SJSA1 (cell line): ENCODE measurements around the gene DARS1. TPM values are rescaled to one million over a fixed set of nuclear protein-coding genes. Genes with fewer than 3 reads are reported as not detected.

ENCODE experiments used
- DNase-seq, 2 experiments: peaks; one replicate each; pipeline ENCODE4 v3.0.0-alpha.2; 2015 to 2020; ENCODE audit warnings: low spot score in 2 of 2, low read depth in 1 of 2
- H3K27ac ChIP-seq: fragments of 250-450 bp; sonication (Bioruptor Pico); 2 replicates; pipeline ENCODE4 v1.5.1; 2020; ENCODE audit warnings: mild to moderate bottlenecking, moderate library complexity
- H3K27me3 ChIP-seq: fragments of 250-450 bp; sonication (Bioruptor Pico); replicated peaks from 2 replicates; pipeline ENCODE4 v1.5.1; 2020; ENCODE audit warnings: mild to moderate bottlenecking, moderate library complexity
- H3K36me3 ChIP-seq: fragments of 250-450 bp; sonication (Bioruptor Pico); 2 replicates; pipeline ENCODE4 v1.5.1; 2020; ENCODE audit warnings: mild to moderate bottlenecking
- H3K4me1 ChIP-seq: fragments of 250-450 bp; sonication (Bioruptor Pico); replicated peaks from 2 replicates; pipeline ENCODE4 v1.6.1; 2021; ENCODE audit warnings: mild to moderate bottlenecking
- H3K4me3 ChIP-seq: fragments of 250-450 bp; sonication (Bioruptor Pico); 2 replicates; pipeline ENCODE4 v1.5.1; 2020; ENCODE audit warnings: mild to moderate bottlenecking
- H3K9me3 ChIP-seq: fragments of 250-450 bp; sonication (Bioruptor Pico); replicated peaks from 2 replicates; pipeline ENCODE4 v1.5.1; 2020; ENCODE audit warnings: mild to moderate bottlenecking
- total RNA-seq: library from RNA; depleted of rRNA; stranded (reverse); fragments of >200 nt; shearing (Covaris generic); gene quantifications from 2 replicates; pipeline ENCODE4 v1.2.3, GENCODE V29; 2014

The DARS1 gene
- total RNA-seq, 1 experiment from 2014 or later: 66.3 TPM

DNA sequence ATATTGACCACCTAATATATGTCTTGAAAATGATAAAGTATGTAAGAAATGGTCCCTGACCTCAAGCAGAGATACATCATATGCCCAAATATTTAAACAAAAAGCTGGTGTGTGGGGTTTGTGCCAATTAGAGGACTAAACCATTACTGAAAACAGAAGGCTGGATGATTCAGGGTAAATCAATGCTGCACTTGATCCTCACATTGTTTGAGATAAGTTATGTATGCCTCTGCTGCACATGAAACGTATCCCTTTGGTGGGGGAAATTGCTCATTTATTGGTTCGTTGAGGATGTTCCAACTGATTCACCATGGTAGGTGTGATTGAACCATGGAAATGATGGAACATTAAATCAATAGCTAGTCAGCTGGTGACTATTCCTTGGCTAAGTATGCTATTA is 24.7 kb upstream of the DARS1 start:
- no peaks in the 10 kb centered on the region for H3K27me3 ChIP-seq
- H3K4me1 ChIP-seq: peaks cover 11% of the 10 kb centered on the region
- DNase-seq: no peak
- no peak overlapping the region for H3K4me3 ChIP-seq
- no peaks in the 10 kb centered on the region for H3K9me3 ChIP-seq
- no peaks in the 10 kb centered on the region for H3K36me3 ChIP-seq
- H3K27ac ChIP-seq: no peak overlapping the region

DNA sequence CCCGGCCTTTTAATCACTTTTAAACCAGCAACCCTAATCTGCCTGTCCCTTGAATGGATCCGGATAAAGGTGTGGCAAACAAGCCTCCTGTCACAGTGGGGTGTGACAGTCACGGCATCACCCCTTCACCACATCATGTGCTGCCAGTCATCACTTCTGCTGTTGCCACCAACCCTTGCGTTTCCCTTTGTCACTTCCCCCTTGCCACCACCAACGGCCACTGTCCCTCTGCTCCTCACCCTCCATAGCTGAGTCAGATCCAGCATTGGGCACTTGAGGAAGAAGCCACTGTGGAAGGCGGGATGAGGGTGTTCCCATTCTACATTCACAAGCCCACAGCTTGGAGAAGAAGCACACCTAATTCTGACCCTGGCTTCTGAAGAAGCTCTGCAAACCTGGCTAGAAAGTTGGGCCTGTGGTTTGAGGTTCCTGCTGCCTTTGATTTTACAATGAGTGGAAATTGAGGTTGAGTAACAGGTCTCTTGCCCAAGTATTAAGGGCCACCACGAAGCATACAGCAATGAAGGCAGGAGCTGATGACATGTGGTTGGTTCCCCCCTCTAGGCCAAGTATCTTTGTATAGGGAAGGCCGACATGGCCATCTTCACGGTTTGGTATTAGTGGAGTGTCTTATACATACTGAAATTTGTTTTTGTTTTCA is 22.9 kb upstream of the DARS1 start:
- no peak for DNase-seq

DNA sequence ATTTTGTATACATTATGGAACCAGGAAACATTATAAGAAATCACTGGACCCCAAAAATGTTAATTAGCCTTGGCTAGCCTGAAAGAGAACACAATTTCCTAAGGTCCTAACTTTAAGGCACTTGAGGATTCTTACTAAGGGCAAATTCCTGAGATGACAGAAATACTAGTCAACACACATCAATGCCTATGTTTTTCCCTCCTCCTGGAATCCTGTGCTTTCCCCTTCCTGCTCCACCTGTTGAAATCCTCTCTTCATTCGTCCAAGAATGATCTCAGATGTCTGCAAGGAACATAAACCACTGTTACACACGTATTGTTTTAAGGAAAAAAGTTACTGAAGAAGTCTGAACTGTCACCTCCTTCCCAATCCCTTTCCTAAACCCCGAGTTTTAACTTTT is 21.2 kb upstream of the DARS1 start:
- Histone ChIP-seq H3K4me3 (no peak overlapping the region), H3K36me3 (no peaks in the 10 kb centered on the region), H3K27ac (no peak overlapping the region), H3K27me3 (no peaks in the 10 kb centered on the region), H3K9me3 (no peaks in the 10 kb centered on the region), H3K4me1 (peaks cover 11% of the 10 kb centered on the region)
- peak in 1 of 2 experiments; percentile 18 for DNase-seq

More for the DNA sequence above, 22.9 kb upstream of the DARS1 start:
- Histone ChIP-seq H3K9me3 (no peaks in the 10 kb centered on the region), H3K27ac (no peak overlapping the region), H3K4me3 (no peak overlapping the region), H3K4me1 (peaks cover 11% of the 10 kb centered on the region), H3K27me3 (no peaks in the 10 kb centered on the region), H3K36me3 (no peaks in the 10 kb centered on the region)

DNA sequence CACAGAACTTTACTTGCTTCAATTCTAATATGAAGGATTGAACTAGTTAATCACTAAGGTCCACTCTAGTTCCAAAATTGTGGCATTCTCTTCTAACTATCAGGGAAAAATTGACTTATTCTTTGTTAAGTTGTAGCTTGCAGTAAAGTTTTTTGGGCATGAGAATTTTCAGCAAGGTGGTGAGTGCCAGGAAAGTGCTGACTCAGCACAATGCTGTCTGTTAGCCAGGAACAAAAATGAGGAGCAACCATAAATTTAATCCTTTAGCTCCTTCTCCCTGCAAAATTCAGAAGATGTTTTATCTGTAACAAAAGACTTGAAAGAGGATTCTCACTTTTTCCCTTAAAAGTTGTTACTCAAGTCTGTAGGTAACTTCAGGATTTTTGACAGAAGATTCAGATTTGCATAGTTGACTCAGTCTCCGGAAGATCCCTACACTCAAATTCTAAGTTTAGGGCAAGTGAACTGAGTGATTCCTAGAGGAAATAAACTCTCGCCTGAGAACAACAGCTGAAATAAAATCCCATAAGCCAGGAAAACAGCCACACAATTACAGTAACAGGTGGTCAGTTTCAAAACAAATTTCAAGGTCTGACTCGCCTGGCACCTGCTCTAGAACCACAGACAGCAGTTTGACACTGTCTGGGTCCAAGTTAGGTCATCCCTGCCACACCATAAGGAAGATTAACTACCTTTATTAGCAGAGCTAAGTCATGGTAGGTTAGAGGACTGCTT is 20.2 kb upstream of the DARS1 start:
- Histone ChIP-seq H3K4me1 (peaks cover 11% of the 10 kb centered on the region), H3K27ac (no peak overlapping the region), H3K27me3 (no peaks in the 10 kb centered on the region), H3K9me3 (no peaks in the 10 kb centered on the region), H3K36me3 (no peaks in the 10 kb centered on the region), H3K4me3 (no peak overlapping the region)
- no peak for DNase-seq

DNA sequence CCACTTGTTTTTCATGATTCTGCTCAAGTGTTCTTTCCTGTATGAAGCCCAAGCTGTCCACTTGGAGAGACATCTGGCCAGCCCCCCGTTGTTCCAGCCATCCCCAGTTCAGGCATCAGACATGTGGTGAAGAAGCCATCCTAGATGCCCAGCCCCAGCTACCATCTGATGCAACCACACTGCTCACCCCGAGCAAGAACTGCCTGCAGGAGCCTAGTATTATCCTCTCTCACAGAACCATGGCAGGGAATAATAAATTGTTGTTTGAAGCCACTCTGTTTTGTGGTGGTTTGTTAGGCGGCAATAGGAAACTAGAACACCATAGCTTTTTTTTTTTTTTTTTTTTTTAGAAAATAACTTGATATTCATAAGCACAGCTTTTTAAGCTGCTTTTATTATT is 19.5 kb upstream of the DARS1 start:
- no peaks in the 10 kb centered on the region for H3K36me3 ChIP-seq
- no peaks in the 10 kb centered on the region for H3K27me3 ChIP-seq
- H3K4me3 ChIP-seq: no peak overlapping the region
- peaks cover 14% of the 10 kb centered on the region for H3K4me1 ChIP-seq
- no peak for DNase-seq
- no peaks in the 10 kb centered on the region for H3K9me3 ChIP-seq
- H3K27ac ChIP-seq: no peak overlapping the region

DNA sequence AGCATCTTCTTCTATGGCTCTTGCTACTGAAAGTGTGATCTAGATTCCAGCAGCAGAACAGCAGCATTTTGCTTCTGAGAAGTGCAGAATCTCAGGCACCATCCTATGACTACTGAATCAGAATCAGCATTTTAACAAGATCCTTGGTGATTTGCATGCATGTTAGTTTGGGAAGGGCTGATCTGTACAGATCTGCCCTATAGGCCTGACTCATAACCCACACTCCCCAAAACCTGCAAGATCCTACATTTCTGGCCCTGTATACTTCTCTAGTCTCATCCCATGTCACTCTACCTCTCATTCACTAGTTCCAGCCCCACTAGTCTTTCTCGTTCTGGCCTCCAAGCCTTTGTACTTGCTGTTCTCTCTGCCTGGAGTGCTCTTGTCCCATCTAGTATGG is 15.7 kb upstream of the DARS1 start:
- no peak overlapping the region for H3K4me3 ChIP-seq
- H3K9me3 ChIP-seq: no peaks in the 10 kb centered on the region
- DNase-seq: no peak
- peaks cover 16% of the 10 kb centered on the region for H3K4me1 ChIP-seq
- H3K27ac ChIP-seq: no peak overlapping the region
- H3K27me3 ChIP-seq: no peaks in the 10 kb centered on the region
- H3K36me3 ChIP-seq: no peaks in the 10 kb centered on the region

DNA sequence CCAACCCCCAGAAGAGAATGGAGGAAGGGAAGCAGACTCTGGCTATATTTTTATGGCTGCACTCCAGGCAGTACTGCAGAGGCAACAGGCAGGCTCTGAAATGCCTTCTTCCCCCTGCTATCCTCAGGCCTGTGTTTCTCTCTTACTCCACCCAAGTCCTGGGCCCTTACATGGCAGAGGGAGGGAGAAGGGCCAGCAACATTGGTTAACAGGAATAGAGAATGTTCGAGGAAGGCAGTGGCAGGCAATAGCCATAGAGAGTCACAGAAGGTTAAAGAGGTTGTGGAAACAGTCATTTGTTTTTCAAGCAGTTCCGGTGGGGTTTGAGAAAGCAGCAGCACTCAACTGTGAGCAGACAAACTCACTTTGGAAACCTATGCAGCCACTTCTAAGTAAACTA is 15.1 kb upstream of the DARS1 start:
- no peak overlapping the region for H3K4me3 ChIP-seq

DNA sequence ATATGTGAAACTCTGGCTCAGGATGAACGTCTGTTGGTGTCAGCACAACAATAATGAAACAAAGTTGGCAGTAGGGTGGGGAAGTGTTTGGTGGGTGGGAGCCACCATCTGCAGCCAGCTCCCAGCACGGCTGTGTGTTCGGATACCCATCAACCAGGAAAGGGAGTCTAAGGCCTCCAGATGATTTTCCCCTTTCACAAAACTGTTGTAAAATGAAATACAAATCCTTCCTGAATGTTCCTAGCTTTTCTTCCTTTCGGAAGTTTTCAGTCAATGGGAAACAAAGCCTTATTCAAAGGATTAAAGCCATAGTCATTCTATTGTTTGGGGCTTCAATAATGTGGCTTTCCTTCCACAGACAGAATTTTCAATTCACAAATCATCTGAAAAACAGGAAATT is 14.5 kb upstream of the DARS1 start:
- DNase-seq: no peak
- no peak overlapping the region for H3K4me3 ChIP-seq
- H3K4me1 ChIP-seq: peaks cover 13% of the 10 kb centered on the region
- no peaks in the 10 kb centered on the region for H3K36me3 ChIP-seq
- no peaks in the 10 kb centered on the region for H3K27me3 ChIP-seq
- no peaks in the 10 kb centered on the region for H3K9me3 ChIP-seq
- no peak overlapping the region for H3K27ac ChIP-seq

More for the DNA sequence above, 15.1 kb upstream of the DARS1 start:
- H3K27me3 ChIP-seq: no peaks in the 10 kb centered on the region
- H3K4me1 ChIP-seq: peaks cover 13% of the 10 kb centered on the region
- H3K27ac ChIP-seq: no peak overlapping the region
- no peak for DNase-seq
- no peaks in the 10 kb centered on the region for H3K36me3 ChIP-seq
- no peaks in the 10 kb centered on the region for H3K9me3 ChIP-seq

DNA sequence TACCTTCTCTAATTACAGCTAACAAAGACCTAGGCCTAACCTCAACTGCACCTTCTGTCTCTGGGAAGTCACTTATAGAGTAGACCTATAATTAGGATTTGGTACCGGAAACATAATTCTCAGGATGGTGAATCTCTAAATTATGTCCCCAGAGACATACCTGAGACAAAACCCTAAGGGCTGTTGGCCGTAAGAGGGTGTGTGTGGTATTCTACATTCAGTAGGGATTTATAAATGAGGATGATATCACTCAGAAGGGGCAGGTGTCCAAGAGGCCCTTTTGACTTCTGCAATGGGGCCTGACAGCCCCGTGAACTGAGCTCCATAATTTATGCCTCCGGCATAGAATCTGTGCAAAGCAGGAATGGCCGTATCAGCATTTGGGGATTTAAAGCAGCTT is 13.5 kb upstream of the DARS1 start:
- no peak for DNase-seq

DNA sequence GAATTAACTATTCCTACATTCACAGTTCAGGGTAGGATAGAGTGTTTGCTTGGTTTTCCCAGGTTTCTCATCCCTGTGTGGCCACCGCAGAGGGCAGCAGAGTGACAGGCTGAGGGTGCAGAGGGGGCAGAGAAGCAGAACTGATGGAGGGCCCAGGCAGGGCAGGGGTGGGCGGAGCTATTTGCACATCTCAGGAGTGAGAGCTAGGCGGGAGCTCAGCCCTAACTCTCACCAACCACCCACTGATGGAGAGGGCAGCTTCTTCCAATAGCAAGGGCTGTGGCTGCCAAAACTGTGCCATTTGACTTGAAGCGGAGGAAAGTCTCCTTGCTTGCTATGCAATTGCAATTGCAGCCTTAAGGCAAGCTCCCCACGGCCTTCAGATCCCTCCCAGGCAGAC is 12.0 kb upstream of the DARS1 start:
- no peak overlapping the region for H3K4me3 ChIP-seq
- no peak overlapping the region for H3K27ac ChIP-seq
- no peaks in the 10 kb centered on the region for H3K27me3 ChIP-seq
- no peaks in the 10 kb centered on the region for H3K36me3 ChIP-seq
- H3K9me3 ChIP-seq: no peaks in the 10 kb centered on the region
- peak in 1 of 2 experiments; percentile 44 for DNase-seq
- peaks cover 13% of the 10 kb centered on the region for H3K4me1 ChIP-seq

More for the DNA sequence above, 13.5 kb upstream of the DARS1 start:
- Histone ChIP-seq H3K27ac (no peak overlapping the region), H3K4me3 (no peak overlapping the region), H3K4me1 (peaks cover 13% of the 10 kb centered on the region), H3K27me3 (no peaks in the 10 kb centered on the region), H3K9me3 (no peaks in the 10 kb centered on the region), H3K36me3 (no peaks in the 10 kb centered on the region)

DNA sequence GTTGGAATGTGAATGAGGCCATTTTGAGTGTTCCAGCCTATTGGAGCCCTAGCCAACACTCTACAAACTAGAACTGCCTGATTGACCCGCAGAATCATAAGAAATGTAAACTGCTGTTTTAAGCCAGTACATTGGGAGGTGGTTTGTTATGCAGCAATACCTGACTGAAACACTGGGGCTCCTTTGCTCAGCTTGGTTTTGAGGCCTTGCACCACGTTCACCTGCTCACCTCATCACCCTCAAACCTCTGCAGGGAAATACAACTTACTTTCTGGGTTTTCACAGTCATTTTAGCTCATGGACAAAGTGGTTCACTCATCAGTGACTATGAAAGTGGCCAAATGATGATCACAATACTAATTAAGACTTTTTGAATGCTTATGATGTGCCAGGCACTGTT is 10.9 kb upstream of the DARS1 start:
- H3K9me3 ChIP-seq: no peaks in the 10 kb centered on the region
- H3K27ac ChIP-seq: no peak overlapping the region
- H3K27me3 ChIP-seq: no peaks in the 10 kb centered on the region
- peaks cover 13% of the 10 kb centered on the region for H3K4me1 ChIP-seq
- no peak overlapping the region for H3K4me3 ChIP-seq
- DNase-seq: no peak
- no peaks in the 10 kb centered on the region for H3K36me3 ChIP-seq

DNA sequence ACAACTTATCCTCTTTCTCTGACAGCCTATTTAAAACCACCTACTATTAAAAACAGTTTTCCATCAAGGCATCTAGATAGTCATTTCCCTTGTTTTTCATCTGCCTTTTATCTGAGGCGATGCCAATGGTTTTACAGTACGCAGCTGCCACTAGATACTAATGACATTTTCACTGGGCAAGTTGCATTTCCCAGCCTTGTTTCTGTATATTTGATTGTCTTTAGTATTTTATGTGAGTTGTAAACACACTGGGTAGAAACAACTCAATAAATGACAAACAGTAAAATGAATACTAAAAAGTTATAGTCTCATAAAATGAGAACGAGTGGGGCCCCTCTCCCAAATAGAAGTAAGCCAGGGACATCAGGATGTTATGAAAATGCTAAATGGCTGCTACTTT is 8.9 kb upstream of the DARS1 start:
- Histone ChIP-seq H3K27me3 (no peaks in the 10 kb centered on the region), H3K9me3 (no peaks in the 10 kb centered on the region), H3K4me1 (peaks cover 10% of the 10 kb centered on the region), H3K36me3 (no peaks in the 10 kb centered on the region), H3K27ac (no peak overlapping the region), H3K4me3 (no peak overlapping the region)
- DNase-seq: no peak

DNA sequence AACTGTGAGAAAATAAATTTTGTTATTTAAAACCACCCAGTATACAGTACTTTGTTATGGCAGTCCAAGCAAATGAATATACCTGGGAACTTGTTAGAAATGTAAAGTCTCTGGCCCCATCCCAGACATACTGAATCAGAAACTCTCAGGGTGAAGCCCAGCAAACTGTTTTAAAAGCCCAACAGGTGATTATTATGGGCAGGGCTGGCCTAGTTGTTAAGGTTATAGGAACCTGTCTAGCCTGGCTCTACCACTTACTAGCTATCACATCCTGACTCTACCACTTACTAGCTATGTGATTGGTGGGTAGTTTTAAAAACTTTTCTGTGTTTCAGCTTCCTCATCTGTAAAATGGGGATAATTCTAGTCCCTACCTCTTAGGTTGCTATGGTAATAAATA is 8.0 kb upstream of the DARS1 start:
- Histone ChIP-seq H3K4me1 (peaks cover 5% of the 10 kb centered on the region), H3K4me3 (no peak overlapping the region), H3K36me3 (no peaks in the 10 kb centered on the region), H3K27me3 (no peaks in the 10 kb centered on the region), H3K9me3 (no peaks in the 10 kb centered on the region), H3K27ac (no peak overlapping the region)
- DNase-seq: no peak

DNA sequence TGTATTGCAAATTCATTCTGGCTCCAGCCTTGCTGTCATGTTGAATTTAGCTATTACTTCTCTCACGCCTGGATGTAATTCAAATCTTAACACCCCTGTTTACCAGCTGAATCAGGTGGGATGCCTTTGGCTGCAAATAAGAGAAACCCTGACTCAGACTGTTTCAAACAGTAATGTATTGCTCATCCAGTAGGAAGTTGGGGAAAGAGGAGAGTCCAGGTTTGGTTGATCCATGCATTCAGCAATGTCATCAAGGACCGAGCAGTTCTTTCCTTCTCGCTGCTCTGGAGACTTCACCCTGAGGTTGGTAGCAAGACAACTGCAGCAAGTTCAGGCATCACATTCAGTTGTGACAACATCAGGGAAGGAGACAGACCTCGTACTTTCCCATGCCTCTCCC is 6.4 kb upstream of the DARS1 start:
- Histone ChIP-seq H3K4me1 (no peaks in the 10 kb centered on the region), H3K27ac (no peak overlapping the region), H3K9me3 (no peaks in the 10 kb centered on the region), H3K27me3 (no peaks in the 10 kb centered on the region), H3K4me3 (no peak overlapping the region), H3K36me3 (no peaks in the 10 kb centered on the region)
- no peak for DNase-seq
